Measurements from ENCODE around the gene LRRC59. TPM values are rescaled to one million over a fixed set of nuclear protein-coding genes. Genes with fewer than 3 reads are reported as not detected.

The LRRC59 gene
- total RNA-seq, 4 donors from 2014 or later = 45.0 to 96.9 (median 64.4) TPM

- in situ Hi-C loops (cut with MboI; ENCODE audit: low pct_ligation_motif_present in 1 of 4, low pct_unique_long_range_greater_than_20kb in 1 of 4, low sequenced_read_pairs in 3 of 4) (no loop called here), intact Hi-C loops (cut with DNase I; ENCODE audit: low total_unique reads) (no loop called here)
- peak overlapping the region in 2 of 4 donors; percentile 91 to 96 for H3K4me3 ChIP-seq
- DNase-seq = no peak
- H3K36me3 ChIP-seq = peaks cover 0 to 17% (median 7%) of the 10 kb centered on the region in 4 donors
- 51 to 61% methylated on average over 5 to 9 of the region's 9 CpGs for WGBS, 2 donors (ENCODE audit: low coverage in 1 of 2)
- H3K27ac ChIP-seq = peak overlapping the region; percentile 86 to 98 (median 92)
- H3K4me1 ChIP-seq = peaks cover 4 to 25% (median 19%) of the 10 kb centered on the region in 4 donors
- H3K27me3 ChIP-seq = no peaks in the 10 kb centered on the region
- TF ChIP-seq EP300 (IDR thresholded peaks at IDR 0.05; ENCODE audit: low read depth) (no peak), POLR2AphosphoS5 (IDR thresholded peaks at IDR 0.05) (no peak), CTCF (IDR thresholded peaks at IDR 0.05) (no peak), POLR2A (IDR thresholded peaks at IDR 0.05) (no peak)
- no peaks in the 10 kb centered on the region for H3K9me3 ChIP-seq
Measured at GRCh38 chr17:50397919-50398285, 579 bp upstream of the LRRC59 start.

GRCh38 chr17:50396261-50397110, 837 bp downstream of the LRRC59 start:
- no peaks in the 10 kb centered on the region for H3K27me3 ChIP-seq
- peak overlapping the region; percentile 86 to 98 (median 92) for H3K27ac ChIP-seq
- H3K36me3 ChIP-seq = peaks cover 0 to 25% (median 13%) of the 10 kb centered on the region in 4 donors
- TF ChIP-seq POLR2AphosphoS5 (IDR thresholded peaks at IDR 0.05) (peak in 1 of 3 donors; percentile 4), POLR2A (IDR thresholded peaks at IDR 0.05) (peak; percentile 15), CTCF (IDR thresholded peaks at IDR 0.05) (no peak), EP300 (IDR thresholded peaks at IDR 0.05; ENCODE audit: low read depth) (no peak)
- in situ Hi-C loops (cut with MboI; ENCODE audit: low pct_ligation_motif_present in 1 of 4, low pct_unique_long_range_greater_than_20kb in 1 of 4, low sequenced_read_pairs in 3 of 4) (no loop called here), intact Hi-C loops (cut with DNase I; ENCODE audit: low total_unique reads) (no loop called here)
- DNase-seq = peak; percentile 73
- WGBS, 2 donors (ENCODE audit: low coverage in 1 of 2) = 6 to 15% methylated on average over 10 to 30 of the region's 30 CpGs
- peak overlapping the region; percentile 64 to 96 (median 82) for H3K4me3 ChIP-seq
- H3K9me3 ChIP-seq = no peaks in the 10 kb centered on the region
- H3K4me1 ChIP-seq = peaks cover 4 to 23% (median 19%) of the 10 kb centered on the region in 4 donors

GRCh38 chr17:50394711-50395110, 2.6 kb downstream of the LRRC59 start:
- DNase-seq = no peak
- Histone ChIP-seq H3K36me3 (peaks cover 0 to 36% (median 15%) of the 10 kb centered on the region in 4 donors), H3K4me1 (peaks cover 4 to 23% (median 19%) of the 10 kb centered on the region in 4 donors), H3K27me3 (no peaks in the 10 kb centered on the region), H3K9me3 (no peaks in the 10 kb centered on the region), H3K4me3 (peak overlapping the region in 1 of 4 donors; percentile 3), H3K27ac (no peak overlapping the region)
- in situ Hi-C loops (cut with MboI; ENCODE audit: low pct_ligation_motif_present in 1 of 4, low pct_unique_long_range_greater_than_20kb in 1 of 4, low sequenced_read_pairs in 3 of 4) = no loop called here
- 20% methylated on average over 3 of the region's 3 CpGs; no CpG with 5 or more reads in 1 of the 2 donors for WGBS, 2 donors (ENCODE audit: low coverage in 1 of 2)
- intact Hi-C loops (cut with DNase I; ENCODE audit: low total_unique reads) = no loop called here
- TF ChIP-seq POLR2AphosphoS5 (IDR thresholded peaks at IDR 0.05) = no peak
- no peak for TF ChIP-seq POLR2A (IDR thresholded peaks at IDR 0.05)
- no peak for TF ChIP-seq EP300 (IDR thresholded peaks at IDR 0.05; ENCODE audit: low read depth)
- TF ChIP-seq CTCF (IDR thresholded peaks at IDR 0.05) = no peak

GRCh38 chr17:50393700-50394099, 3.6 kb downstream of the LRRC59 start:
- Histone ChIP-seq H3K4me3 (no peak overlapping the region), H3K9me3 (no peaks in the 10 kb centered on the region), H3K27ac (no peak overlapping the region), H3K27me3 (no peaks in the 10 kb centered on the region), H3K36me3 (peaks cover 0 to 41% (median 17%) of the 10 kb centered on the region in 4 donors), H3K4me1 (peaks cover 4 to 23% (median 19%) of the 10 kb centered on the region in 4 donors)
- TF ChIP-seq POLR2AphosphoS5 (IDR thresholded peaks at IDR 0.05) (no peak), POLR2A (IDR thresholded peaks at IDR 0.05) (no peak), EP300 (IDR thresholded peaks at IDR 0.05; ENCODE audit: low read depth) (no peak), CTCF (IDR thresholded peaks at IDR 0.05) (no peak)
- in situ Hi-C loops (cut with MboI; ENCODE audit: low pct_ligation_motif_present in 1 of 4, low pct_unique_long_range_greater_than_20kb in 1 of 4, low sequenced_read_pairs in 3 of 4) (no loop called here), intact Hi-C loops (cut with DNase I; ENCODE audit: low total_unique reads) (loop anchor here (2.0 kb wide), 1 partner anchor 69 kb away; no protein-coding TSS in a partner anchor)
- DNase-seq = no peak
- WGBS, 2 donors (ENCODE audit: low coverage in 1 of 2) = 89 to 100% methylated on average over 4 to 5 of the region's 5 CpGs

Measured in transverse colon (tissue), 4 donors.